GM04503 (cell line): ENCODE results near the gene SEC31B.

Experiments used
- DNase-seq: peaks from one replicate; pipeline ENCODE4 v3.0.0-alpha.2; 2012; ENCODE audit warnings: low read depth

The SEC31B gene, protein sequence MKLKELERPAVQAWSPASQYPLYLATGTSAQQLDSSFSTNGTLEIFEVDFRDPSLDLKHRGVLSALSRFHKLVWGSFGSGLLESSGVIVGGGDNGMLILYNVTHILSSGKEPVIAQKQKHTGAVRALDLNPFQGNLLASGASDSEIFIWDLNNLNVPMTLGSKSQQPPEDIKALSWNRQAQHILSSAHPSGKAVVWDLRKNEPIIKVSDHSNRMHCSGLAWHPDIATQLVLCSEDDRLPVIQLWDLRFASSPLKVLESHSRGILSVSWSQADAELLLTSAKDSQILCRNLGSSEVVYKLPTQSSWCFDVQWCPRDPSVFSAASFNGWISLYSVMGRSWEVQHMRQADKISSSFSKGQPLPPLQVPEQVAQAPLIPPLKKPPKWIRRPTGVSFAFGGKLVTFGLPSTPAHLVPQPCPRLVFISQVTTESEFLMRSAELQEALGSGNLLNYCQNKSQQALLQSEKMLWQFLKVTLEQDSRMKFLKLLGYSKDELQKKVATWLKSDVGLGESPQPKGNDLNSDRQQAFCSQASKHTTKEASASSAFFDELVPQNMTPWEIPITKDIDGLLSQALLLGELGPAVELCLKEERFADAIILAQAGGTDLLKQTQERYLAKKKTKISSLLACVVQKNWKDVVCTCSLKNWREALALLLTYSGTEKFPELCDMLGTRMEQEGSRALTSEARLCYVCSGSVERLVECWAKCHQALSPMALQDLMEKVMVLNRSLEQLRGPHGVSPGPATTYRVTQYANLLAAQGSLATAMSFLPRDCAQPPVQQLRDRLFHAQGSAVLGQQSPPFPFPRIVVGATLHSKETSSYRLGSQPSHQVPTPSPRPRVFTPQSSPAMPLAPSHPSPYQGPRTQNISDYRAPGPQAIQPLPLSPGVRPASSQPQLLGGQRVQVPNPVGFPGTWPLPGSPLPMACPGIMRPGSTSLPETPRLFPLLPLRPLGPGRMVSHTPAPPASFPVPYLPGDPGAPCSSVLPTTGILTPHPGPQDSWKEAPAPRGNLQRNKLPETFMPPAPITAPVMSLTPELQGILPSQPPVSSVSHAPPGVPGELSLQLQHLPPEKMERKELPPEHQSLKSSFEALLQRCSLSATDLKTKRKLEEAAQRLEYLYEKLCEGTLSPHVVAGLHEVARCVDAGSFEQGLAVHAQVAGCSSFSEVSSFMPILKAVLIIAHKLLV

DNA sequence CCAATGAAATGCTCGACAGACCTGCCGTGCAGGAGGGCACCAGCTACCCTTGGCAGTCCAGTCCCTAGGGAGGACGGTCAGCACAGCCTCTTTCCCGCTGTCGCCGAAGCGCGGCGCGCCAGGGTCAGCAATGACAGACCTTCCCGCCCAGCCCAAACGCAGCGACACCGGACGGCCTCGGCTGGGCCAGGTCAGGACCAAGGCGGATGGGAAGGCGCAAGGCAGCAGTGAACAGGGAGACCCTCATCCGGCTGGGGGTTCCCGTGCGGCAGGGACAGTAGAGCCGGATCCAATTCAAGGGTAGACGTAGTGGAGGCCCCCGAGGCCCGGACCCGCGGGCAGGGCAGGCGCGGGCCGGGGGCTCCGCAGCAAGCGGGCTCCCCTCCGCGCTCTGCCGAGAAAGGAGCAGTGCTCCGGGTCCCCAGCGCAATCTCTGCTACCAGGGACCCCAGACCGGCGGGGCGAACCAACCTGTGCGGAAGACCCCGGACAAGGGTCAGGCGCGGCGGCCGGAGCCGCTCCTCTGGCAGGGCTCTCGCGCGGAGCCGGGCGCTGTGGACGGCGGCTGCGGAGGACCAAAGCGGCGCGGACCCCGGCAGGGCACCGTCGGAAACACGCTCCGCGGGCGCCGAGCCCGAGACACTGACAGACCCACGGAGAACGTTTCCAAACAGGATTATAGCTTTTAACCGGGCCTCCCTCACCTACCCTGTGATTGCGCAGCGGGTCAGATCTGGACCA, at the start of gene SEC31B:
TSS of gene SEC31B (minus strand) at position 551 of the 741 bp plus-strand sequence. CDS start 2,909 bp downstream, outside the sequence.
- no peak for DNase-seq

DNA sequence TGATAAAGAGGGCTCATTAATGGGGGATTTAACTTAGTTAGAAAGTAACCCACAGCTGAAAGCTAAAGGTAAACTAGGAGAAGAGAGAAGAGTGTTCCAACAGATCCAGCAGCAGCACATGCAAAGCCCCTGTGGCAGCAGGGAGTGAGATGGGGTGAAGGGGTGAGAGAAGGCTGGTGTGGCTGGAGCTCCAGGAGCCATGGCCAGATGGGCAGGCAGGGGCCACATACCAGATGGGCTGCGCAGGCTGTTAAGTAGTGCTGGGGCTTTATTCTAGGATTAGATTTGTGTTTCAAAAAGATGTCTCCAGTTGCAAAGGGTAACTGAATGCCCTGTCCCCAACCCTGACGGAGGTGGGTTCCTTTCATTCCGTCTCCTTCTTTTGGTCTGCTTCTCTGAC, 49.3 kb upstream of the SEC31B start:
- DNase-seq: no peak

DNA sequence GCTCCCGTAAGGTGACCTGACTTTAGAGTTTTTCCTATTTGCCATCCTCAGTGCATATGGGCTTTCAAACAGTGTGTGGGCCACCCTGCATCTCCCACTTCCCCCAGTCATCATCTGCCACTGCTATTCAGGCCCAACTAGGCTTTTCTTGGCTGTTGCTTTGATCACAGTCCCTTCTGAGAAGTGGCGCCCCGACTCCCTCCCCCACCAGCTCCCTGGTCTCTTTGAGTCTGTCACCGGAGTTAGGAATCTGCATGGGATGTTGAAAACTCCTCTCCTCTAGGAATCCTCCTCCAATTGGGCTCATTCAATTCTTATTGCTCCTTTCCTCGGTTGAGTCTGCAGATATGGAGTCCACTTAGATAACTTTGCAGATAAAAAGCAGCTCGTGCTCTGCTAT, 48.2 kb upstream of the SEC31B start:
- DNase-seq: no peak

DNA sequence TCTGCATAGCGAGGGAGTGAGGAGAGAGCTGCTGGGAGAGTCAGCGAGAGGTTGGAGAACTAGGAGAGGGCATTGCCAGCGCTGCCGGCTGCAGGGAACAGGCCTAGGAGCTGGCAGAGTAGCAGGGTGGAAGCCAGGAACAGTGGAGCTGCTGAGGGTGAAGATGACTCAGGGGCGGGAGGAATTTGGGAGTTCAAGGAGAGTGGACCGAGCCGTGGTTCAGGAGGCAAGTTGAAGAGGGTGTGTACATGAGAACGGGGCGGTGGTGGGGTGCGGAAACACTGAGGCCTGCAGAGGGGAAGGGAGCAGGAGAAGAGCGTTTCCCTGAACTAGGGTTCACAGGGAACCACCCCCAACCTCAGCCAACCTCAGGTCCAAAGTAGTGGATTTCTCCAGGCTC, 47.6 kb upstream of the SEC31B start:
- no peak for DNase-seq

DNA sequence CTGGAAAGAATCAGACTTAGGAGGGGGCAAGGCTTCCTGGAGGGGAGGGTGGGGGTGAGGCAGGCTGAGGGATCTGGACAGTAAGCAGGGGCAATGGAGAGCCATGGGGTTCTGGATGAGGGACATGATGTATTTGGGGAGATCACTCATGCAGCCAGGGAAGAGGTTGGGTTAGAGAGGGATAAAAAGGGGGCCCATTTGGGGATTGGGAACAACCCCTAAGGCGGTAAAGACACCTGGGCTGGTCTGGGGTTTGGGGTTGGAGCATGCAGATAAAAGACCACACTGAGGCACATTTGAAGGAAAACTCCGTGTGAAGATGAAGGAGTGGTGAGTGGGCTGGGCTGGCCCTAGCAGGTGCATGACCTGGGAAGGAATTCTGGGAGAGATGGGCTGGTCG, 46.9 kb upstream of the SEC31B start:
- DNase-seq: no peak

DNA sequence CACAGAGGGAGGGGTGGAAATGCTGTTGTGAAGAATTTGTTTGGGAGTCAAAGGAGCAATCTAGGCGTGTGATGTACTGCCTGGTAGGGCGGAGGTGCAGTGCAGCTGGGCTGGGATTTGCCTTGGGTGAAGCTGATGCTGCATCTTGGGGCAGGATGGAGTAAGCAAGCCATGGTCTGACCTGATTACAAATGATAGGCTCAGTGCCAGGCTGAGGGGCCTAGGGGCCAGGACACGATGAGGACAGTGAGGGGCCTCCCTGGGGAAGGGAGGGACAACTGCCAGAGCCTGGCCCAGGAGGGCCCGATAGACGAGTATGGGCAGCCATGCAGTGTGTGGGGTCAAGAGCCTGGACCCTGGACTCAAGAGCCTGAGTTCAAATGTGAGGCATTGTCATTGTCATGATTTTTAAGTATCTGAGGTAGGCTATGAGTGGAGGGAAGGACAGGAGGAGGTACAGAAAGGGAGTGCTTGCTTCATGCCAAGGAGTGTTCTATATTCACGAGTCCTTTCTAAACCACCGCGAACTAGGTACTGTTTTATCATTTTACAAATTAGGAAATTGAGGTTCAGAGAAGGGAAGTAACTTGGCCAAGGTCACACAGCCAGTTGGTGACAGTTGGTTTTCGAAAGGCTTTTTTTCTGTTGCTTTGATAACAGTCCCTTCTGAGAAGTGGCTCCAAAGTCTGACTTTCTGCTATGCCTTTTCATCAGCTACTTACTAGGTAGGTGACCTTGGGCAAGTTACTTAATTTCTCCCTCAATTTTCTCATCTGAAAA, 45.7 kb upstream of the SEC31B start:
- no peak for DNase-seq

DNA sequence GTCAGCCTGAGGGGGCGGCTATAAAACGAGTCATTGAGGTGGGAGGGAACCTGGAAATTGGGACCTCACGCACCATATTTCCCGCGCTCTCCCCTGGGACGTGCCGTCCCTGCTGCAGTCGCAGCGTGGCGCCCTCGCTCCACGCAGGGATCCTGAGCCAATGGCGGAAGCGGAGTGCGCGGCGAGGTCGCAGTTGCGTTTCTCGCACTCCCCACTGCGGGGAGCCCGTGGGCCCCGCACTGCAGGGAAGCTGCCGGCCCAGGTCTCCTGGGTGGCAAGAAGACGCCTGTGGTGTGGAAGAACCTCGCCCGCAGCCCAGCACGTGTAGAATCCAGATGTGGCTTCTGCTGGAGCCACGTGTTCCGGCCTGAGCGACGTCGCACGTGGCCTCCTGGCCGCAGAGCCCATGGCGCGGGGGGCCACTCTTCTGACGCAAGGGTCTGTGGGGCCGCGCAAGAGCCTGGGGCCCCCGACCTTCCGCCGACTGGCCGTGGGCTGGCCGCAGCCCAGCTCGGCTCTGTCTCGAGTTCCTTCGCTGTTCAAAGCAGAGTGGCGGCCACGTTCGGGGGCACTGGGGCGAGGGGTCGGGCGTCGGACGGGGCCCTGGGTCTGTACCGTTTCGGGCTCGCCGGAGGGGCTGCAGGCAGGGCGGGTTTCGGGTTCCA, 42.5 kb upstream of the SEC31B start:
- no peak for DNase-seq

DNA sequence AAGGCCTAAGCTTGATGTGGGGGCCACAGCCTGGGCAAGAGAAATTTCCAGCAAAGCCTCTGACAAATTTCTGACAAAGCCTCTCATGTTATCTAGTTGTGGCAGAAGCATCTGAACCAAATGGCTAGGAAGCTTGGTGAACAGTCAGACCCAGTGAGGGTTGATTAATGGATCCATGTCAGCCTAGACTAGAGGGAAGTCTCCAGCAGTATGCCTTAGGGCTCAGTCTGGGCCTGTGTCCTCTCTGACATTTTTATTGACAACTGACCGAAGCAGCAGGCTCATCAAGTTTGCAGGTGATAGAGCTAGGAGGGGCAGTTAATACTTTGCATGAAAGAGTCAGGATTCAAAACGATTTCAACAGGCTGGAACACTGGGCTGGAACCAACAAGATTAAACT, 41.3 kb upstream of the SEC31B start:
- DNase-seq: no peak

DNA sequence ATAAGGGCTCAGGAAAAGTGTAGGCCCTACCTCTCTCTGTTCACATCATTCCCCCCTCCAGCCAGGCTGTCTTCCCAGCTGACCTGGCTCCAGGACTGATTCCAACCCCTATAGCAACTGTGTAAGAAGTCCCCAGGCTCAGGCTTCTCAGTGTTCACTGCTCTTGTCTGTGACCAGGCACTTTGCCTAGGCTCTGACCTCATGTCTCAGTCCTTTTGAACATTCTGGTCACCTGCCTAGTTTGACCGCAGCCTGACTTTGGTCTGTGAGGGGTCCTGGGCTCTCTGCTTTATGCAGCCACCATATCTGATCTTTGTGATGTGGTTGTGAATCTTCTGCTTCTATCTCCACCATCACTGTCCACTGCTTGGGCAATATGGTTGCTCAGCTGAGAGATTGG, 40.6 kb upstream of the SEC31B start:
- DNase-seq: no peak

DNA sequence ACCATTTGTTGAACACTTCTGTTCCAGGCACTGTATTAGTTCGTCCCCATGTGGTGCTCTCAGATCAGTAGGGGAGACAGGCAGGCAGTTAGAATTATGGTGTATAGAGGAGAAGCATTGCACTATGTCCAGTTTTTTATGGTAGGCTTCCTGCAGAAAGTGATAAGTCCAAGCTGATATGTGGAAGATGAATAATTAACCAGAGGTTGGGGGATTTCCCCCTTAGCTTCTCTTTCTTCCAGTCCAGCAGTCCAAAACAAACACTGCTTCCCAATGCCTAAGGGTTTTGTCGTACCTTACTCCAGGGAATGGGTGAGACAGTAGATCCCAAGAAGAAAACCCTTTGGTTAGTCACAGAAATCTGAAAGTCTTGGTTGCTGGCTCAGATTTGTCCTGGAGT, 35.2 kb upstream of the SEC31B start:
- DNase-seq: no peak

DNA sequence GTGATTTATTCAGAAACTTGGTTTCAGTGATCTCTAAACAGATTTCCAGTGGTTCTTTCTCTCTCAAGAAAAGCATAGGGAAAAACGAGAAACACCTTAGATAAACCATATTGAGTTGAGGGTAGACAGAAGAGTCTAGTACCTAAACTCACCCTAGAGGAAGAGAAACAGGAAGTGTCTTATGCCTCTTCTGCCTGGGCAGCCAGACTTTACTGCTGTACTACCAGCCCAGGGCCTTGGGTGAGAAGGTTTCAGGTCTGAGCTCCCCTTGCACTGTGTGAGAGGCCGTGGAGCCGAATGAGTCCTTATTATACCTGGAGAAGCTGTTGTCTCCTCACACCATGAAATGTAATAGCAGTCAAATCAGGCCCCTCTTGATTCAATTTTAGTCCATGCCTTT, 34.3 kb upstream of the SEC31B start:
- DNase-seq: no peak

DNA sequence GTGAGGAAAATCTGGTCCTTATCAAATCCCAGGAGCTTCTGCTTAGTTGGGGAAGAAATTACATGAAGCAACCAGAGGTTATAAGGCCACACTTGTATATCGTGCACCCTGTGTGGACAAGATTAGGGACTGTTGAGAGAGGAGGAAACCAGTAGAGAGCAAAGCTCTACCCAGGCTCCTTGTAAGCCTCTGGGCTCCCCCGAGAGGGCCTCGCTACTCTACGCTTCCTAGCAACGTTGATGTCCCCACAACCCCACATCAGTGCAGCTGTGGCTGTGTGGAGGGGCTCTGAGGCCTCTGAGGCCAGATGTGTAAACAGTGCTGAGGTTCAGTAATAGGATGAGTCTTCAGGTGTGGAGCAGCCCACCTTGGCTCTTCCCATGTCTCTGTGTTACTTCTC, 32.1 kb upstream of the SEC31B start:
- DNase-seq: no peak

DNA sequence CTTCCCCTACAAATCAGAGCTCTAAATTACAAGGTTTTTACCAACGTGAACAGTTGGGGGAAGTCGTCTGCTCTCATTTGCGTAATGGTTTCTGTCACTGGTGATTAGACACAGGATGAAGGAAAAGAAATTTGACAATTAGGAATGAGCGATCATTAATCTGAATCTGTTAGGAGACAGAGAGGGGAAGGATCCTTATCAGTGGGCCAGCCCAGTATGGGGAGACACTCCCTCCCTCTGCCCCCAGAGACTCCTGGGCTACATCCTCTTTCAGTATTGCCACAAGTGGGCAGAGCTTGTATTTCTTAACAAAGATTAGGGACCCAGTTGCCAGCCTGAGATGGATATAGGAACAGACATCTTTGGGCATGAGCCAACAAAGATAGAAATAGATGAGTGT, 31.5 kb upstream of the SEC31B start:
- no peak for DNase-seq

DNA sequence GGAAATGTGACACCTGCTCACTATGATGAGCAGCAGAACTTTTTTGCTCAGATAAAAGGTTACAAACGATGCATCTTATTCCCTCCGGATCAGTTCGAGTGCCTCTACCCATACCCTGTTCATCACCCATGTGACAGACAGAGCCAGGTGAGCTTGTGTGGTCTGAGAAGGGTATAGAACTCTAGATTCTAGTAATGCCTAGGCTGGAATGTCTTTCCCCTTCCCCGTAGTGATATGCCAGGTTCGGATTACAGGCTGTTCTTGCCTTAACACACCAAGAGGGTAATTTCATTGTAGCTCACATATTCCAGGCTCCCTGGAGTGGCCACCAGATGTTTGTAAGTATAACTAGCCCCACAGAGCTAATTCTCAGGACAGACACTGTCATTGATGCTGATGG, 25.3 kb upstream of the SEC31B start:
- DNase-seq: no peak

DNA sequence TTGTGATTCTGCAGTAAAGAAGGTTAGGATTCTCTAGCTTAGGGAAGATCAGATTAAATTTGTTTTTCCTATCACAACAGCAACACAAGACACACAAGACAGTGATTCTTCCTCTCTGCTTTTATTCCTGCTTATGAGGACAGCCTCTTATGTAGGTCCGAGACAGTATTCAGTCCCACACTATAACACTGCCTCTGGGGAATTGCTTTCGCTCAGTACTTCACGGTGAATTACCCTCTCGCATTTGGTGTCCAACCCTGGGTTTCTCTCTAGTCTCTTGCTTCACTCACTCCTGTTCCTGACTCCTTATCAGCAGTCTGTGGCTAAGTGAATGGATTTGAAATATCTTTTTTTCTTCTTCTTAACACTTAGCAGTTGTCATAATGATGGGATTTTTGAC, 17.8 kb upstream of the SEC31B start:
- DNase-seq: no peak

DNA sequence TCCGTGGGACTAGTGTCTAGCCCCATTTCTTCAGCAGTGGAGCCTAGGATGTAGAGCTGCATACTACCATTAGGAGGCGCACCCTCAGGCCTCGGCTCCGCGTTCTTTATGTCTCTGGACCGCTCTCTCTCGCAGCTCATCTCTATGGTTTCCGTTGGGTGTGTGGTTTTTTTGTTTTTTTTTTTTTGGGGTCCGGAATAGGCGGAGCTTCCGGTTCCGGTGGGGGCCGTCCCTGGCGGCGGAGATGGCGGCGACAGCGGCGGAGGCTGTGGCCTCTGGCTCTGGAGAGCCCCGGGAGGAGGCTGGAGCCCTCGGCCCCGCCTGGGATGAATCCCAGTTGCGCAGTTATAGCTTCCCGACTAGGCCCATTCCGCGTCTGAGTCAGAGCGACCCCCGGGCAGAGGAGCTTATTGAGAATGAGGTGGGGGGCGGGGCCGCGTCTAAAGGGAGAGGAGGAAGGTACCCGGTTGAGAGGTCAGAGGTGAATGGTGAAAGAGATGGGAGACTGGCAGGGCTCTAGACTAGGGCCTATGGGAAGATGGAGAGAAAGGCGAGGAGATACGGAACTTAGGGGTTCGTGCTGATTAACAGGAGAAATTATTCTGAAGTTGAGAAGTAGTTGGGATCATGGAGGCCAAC, 16.2 kb upstream of the SEC31B start, which contains the start of gene HIF1AN:
TSS of gene HIF1AN (plus strand) at position 229 of the 639 bp plus-strand sequence. CDS start at position 245, 16 bp downstream.
- DNase-seq: peak; percentile 71

DNA sequence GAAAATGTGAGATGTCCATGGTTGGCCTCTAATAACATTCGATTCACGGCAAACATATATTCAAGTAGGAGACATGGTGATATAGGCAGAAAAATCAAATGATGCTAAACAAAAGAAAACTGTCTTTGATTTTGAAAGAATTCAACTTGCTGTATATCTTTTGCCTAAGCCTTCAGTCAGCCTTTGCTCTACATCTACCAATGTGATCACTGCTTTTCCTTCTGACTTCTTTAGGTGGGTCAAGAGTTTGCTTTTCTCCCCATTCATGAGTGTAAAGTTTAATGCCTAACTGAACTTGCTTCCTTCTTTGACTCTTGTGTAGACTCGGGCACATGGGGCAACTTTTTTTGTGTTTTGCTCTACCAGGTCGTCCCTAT, 15.7 kb upstream of the SEC31B start:
- DNase-seq: no peak

DNA sequence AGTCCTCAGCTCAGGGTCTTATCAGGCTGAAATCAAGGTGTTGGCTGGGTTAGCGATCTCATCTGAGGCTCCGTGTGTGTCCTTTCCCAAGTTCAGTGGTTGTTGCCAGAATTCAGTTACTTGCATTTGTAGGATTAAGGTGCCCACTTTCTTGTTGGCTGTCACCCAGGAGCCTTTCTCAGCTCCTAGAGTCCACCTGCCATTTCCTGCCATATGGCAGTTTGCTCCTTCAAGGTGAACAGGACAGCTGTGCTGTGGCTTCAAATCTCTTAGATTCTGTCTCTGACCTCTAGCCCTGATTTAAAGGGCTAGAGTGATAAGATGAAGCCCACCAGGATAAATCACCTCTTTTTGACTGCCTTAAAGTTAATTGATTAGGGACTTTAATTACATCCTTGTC, 15.1 kb upstream of the SEC31B start:
- no peak for DNase-seq

DNA sequence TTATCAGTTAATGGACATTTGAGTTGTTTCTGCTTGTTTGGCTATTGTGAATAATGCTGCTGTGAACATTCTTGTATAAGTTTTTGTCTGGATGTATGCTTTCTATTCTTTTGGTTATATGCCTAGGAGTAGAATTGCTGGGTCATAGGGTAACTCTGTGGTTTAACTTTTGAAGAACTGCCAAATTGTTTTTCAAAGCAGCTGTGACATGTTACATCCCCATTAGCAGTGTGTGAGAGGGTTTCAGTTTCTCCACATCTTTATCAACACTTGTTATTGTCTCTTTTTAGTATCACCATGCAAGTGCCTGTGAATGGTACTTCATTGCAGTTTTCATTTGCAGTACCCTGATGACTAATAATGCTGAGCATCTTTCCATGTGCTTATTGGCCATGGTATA, 12.1 kb upstream of the SEC31B start:
- no peak for DNase-seq
